Measurements from ENCODE around the gene PRAMEF5.
"Not testable (repeated sequence)": the region's sequence is repeated elsewhere in the genome, so short reads cannot be mapped to it uniquely, and the experiment has no call there.

The PRAMEF5 gene

GRCh38 chr1:13253898-13254297, at the start of gene PRAMEF5:
Gene PRAMEF5 (plus strand): TSS chr1:13254198. CDS start chr1:13259269, 5,071 bp downstream.
- DNase-seq (ENCODE audit: extremely low read depth, insufficient read length); H3K27me3 ChIP-seq (replicated peaks; ENCODE audit: control insufficient read depth, insufficient read depth, low read length); H3K4me3 ChIP-seq (replicated peaks; ENCODE audit: low read depth, low read length); H3K36me3 ChIP-seq (ENCODE audit: control insufficient read depth, insufficient read depth, low read length): not testable (repeated sequence)

- DNase-seq (ENCODE audit: extremely low read depth, insufficient read length); H3K4me3 ChIP-seq (replicated peaks; ENCODE audit: low read depth, low read length); H3K36me3 ChIP-seq (ENCODE audit: control insufficient read depth, insufficient read depth, low read length); H3K27me3 ChIP-seq (replicated peaks; ENCODE audit: control insufficient read depth, insufficient read depth, low read length): not testable (repeated sequence)
Measured at GRCh38 chr1:13208712-13209111, 45.3 kb upstream of the PRAMEF5 start.

GRCh38 chr1:13216619-13217018, 37.4 kb upstream of the PRAMEF5 start:
- H3K36me3 ChIP-seq (ENCODE audit: control insufficient read depth, insufficient read depth, low read length); DNase-seq (ENCODE audit: extremely low read depth, insufficient read length); H3K4me3 ChIP-seq (replicated peaks; ENCODE audit: low read depth, low read length); H3K27me3 ChIP-seq (replicated peaks; ENCODE audit: control insufficient read depth, insufficient read depth, low read length): not testable (repeated sequence)

GRCh38 chr1:13219203-13219602, 34.8 kb upstream of the PRAMEF5 start:
- H3K36me3 ChIP-seq (ENCODE audit: control insufficient read depth, insufficient read depth, low read length); DNase-seq (ENCODE audit: extremely low read depth, insufficient read length); H3K4me3 ChIP-seq (replicated peaks; ENCODE audit: low read depth, low read length); H3K27me3 ChIP-seq (replicated peaks; ENCODE audit: control insufficient read depth, insufficient read depth, low read length): not testable (repeated sequence)

- not testable (repeated sequence) for DNase-seq (ENCODE audit: extremely low read depth, insufficient read length); H3K27me3 ChIP-seq (replicated peaks; ENCODE audit: control insufficient read depth, insufficient read depth, low read length); H3K4me3 ChIP-seq (replicated peaks; ENCODE audit: low read depth, low read length); H3K36me3 ChIP-seq (ENCODE audit: control insufficient read depth, insufficient read depth, low read length)
Measured at GRCh38 chr1:13222788-13223187, 31.2 kb upstream of the PRAMEF5 start.

- DNase-seq (ENCODE audit: extremely low read depth, insufficient read length) = no peak
- no peak for TF ChIP-seq CTCF (IDR thresholded peaks at IDR 0.05; ENCODE audit: insufficient read depth, low read length, poor library complexity, severe bottlenecking)
- Histone ChIP-seq H3K4me3 (replicated peaks; ENCODE audit: low read depth, low read length) (no peak overlapping the region), H3K27me3 (replicated peaks; ENCODE audit: control insufficient read depth, insufficient read depth, low read length) (no peaks in the 10 kb centered on the region), H3K36me3 (ENCODE audit: control insufficient read depth, insufficient read depth, low read length) (no peaks in the 10 kb centered on the region)
Measured at GRCh38 chr1:13224480-13225060, 29.4 kb upstream of the PRAMEF5 start.

- H3K27me3 ChIP-seq (replicated peaks; ENCODE audit: control insufficient read depth, insufficient read depth, low read length); DNase-seq (ENCODE audit: extremely low read depth, insufficient read length); H3K36me3 ChIP-seq (ENCODE audit: control insufficient read depth, insufficient read depth, low read length); H3K4me3 ChIP-seq (replicated peaks; ENCODE audit: low read depth, low read length): not testable (repeated sequence)
Measured at GRCh38 chr1:13225675-13226204, 28.3 kb upstream of the PRAMEF5 start, which contains the start of gene PRAMEF18. Gene PRAMEF18 (minus strand): TSS chr1:13226154. CDS start chr1:13226106, 48 bp downstream.

GRCh38 chr1:13227271-13228055, 26.5 kb upstream of the PRAMEF5 start:
- H3K27me3 ChIP-seq (replicated peaks; ENCODE audit: control insufficient read depth, insufficient read depth, low read length); DNase-seq (ENCODE audit: extremely low read depth, insufficient read length); H3K36me3 ChIP-seq (ENCODE audit: control insufficient read depth, insufficient read depth, low read length); H3K4me3 ChIP-seq (replicated peaks; ENCODE audit: low read depth, low read length): not testable (repeated sequence)

GRCh38 chr1:13228343-13228781, 25.6 kb upstream of the PRAMEF5 start:
- no peaks in the 10 kb centered on the region for H3K27me3 ChIP-seq (replicated peaks; ENCODE audit: control insufficient read depth, insufficient read depth, low read length)
- no peaks in the 10 kb centered on the region for H3K36me3 ChIP-seq (ENCODE audit: control insufficient read depth, insufficient read depth, low read length)
- DNase-seq (ENCODE audit: extremely low read depth, insufficient read length) = no peak
- H3K4me3 ChIP-seq (replicated peaks; ENCODE audit: low read depth, low read length) = no peak overlapping the region
- TF ChIP-seq CTCF (IDR thresholded peaks at IDR 0.05; ENCODE audit: insufficient read depth, low read length, poor library complexity, severe bottlenecking) = peak; percentile 81

- not testable (repeated sequence) for H3K27me3 ChIP-seq (replicated peaks; ENCODE audit: control insufficient read depth, insufficient read depth, low read length); DNase-seq (ENCODE audit: extremely low read depth, insufficient read length); H3K4me3 ChIP-seq (replicated peaks; ENCODE audit: low read depth, low read length); H3K36me3 ChIP-seq (ENCODE audit: control insufficient read depth, insufficient read depth, low read length)
Measured at GRCh38 chr1:13230096-13230495, 23.9 kb upstream of the PRAMEF5 start.

- H3K4me3 ChIP-seq (replicated peaks; ENCODE audit: low read depth, low read length); H3K27me3 ChIP-seq (replicated peaks; ENCODE audit: control insufficient read depth, insufficient read depth, low read length); H3K36me3 ChIP-seq (ENCODE audit: control insufficient read depth, insufficient read depth, low read length); DNase-seq (ENCODE audit: extremely low read depth, insufficient read length): not testable (repeated sequence)
Measured at GRCh38 chr1:13230601-13231000, 23.4 kb upstream of the PRAMEF5 start.

All from GM06990 (cell line).